Fibroblast of skin of right quadriceps (primary cell): Measurements from ENCODE around the gene CD226.
"Not testable (repeated sequence)": the region's sequence is repeated elsewhere in the genome, so short reads cannot be mapped to it uniquely, and the experiment has no call there.

ENCODE experiments used
- DNase-seq: peaks from one replicate; pipeline ENCODE4 v3.0.0-alpha.2; 2013

CD226 gene

DNA sequence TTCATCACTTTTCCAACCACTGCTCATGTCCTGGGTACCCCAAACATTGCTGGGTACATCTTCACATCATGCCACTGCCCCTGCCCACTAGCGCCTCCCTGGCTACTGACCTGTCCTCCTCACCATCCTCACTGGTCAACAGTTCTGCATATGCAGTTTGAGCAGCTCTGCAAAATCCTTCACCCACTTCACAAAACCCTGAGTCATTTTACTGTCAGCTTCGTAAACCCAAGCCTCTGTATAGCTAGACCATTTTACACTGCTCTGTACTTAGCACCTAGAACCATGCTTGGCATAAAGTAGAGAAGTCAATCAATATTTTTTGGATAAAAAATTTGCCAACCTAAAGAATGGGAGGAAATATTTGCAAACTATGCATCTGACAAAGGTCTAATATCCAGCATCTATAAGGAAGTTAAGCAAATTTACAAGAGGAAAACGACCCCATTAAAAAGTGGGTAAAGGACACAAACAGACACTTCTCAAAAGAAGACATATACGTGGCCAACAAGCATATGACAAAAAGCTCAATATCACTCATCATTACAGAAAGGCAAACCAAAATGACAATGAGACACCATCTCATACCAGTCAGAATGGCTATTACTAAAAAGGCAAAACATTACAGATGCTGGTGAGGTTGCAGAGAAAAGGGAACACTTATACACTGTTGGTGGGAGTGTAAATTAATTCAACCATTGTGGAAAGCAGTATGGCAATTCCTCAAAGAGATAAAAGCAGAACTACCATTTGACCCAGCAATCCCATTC, 48.3 kb downstream of the CD226 start:
- DNase-seq: not testable (repeated sequence)

- DNase-seq: no peak
Measured at GRCh38 chr18:69898241-69898861, 49.3 kb downstream of the CD226 start.

- no peak for DNase-seq
Measured at GRCh38 chr18:69897397-69898108, 50.1 kb downstream of the CD226 start.

DNA sequence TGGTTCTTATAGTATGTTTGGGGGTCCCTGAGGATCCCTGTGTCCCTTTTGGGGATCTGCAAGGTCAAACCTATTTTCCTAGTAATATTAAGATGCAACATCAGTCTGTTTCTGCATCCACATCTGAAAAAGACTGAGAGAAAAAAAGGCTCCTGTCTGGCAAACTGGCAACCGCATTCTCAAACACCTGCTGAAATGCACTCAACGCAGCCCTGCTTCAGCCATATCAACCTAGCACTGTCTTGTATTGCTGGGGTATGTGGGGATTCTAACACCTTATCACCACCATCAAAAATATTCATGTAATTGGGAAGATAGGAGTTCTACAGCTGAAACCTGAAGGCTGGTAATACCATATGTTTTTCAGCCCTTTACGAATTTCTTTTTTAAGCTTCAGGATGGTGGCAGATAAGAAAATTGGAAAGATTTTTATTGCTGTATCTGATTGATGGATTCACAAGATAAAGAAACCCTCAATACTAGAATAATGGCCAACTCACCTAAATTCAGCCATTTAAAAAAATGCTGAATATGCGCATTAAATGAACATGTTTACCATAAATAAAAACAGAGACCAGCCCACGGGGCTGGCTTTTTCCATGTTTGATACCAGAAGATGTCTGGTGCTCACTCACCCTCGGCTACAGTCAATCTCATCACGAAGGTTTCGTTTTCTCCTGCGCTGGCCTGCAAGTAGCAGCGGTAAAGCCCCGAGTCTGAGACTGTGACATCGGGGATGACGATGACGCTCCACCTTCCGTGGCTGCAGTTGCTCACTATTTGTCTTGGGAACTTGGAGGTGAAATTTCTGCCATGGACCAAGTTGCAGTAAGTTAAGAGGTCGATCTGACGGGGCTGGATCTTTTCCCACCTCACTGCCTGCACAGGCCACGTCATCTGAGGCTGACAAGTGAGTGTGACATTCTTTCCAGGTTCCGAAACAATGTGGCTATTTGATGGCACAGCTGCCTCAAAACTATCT, 52.3 kb downstream of the CD226 start:
- no peak for DNase-seq

DNA sequence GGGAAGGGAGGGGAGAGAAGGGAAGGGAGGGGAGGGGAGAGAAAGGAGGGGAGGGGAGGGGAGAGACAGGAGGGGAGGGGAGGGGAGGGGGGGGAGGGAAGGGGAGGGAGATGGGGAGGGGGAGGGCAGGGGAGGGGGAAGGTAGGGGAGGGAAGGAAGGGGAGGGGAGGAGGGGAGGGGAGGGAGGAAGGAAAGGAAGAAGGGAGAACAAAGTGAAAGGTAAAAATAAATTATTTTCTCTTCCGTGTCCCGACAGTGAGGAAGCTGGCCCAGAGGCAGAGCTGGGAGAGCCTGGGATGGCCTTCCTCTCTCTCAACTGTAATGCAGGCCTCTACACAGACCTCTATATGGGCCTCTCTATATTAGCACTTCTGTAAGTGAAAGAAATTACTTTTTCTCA, 53.2 kb downstream of the CD226 start:
- no peak for DNase-seq

DNA sequence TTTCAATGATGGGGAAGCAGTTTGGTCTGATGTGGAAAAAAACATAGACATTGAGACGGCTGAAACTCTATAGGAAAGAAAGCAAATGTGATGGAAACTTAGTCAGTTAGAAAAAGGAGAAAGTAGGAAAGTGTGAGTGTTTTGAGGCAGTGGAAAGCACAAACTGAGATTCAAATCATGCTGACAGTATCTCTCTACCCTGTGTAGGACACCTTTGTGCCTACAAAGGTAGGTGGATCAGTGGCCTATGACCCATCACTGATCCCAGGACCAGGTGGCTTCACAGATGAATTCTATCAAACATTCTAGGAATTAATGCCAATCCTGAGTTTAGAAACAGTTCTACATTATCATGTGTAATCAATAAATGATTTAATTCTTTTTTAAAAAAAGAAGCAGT, 57.1 kb downstream of the CD226 start:
- no peak for DNase-seq

- no peak for DNase-seq
Measured at GRCh38 chr18:69889009-69889408, 58.7 kb downstream of the CD226 start.

DNA sequence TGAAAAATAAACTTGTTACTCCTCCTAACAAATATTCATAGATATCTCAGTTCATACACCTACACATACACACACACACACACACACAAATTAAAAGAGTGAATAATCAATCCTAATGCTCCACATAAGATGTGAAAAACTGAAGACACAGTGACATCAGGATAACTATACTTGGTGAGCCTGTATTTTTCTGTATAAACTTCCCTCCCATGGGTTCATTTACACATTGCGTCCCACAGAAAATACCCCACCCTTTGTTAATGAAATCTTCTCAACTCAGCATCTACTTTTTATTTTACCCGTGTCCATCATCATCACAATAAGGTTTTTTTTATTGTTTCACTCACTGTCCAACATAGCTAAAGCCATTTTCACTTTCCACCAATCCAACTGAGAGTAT, 60.4 kb downstream of the CD226 start:
- DNase-seq: no peak

DNA sequence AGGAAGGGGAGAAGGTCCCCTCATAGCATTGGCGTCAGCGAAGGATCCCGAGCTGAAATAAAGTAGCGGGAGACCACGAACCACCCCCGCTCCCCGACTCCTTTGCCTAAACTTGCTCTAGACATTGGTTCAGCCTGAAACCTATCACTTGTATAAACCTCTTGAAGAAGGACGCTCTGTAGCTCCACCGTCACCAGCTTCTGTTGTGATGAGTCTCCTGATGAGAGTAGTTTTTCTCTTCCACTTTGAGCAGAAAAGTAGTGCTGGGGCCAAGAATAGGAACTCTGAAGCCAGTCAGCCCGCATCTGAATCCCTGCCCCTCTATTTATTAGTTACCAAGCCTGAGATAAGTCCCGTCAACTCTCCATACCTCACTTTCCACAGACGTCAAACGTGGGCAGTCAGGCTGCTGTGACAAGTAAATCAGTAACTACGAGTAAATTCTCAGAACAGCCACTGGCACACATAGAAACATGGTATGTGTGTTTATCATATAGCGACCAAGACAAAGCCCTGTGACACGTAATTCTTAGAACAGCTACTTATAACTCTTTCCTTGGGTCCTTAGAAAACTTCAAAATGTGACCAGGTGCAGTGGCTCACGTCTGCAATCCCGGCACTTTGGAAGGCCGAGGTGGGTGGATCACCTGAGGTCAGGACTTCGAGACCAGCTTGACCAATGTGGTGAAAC, 61.7 kb downstream of the CD226 start:
- DNase-seq: no peak

DNA sequence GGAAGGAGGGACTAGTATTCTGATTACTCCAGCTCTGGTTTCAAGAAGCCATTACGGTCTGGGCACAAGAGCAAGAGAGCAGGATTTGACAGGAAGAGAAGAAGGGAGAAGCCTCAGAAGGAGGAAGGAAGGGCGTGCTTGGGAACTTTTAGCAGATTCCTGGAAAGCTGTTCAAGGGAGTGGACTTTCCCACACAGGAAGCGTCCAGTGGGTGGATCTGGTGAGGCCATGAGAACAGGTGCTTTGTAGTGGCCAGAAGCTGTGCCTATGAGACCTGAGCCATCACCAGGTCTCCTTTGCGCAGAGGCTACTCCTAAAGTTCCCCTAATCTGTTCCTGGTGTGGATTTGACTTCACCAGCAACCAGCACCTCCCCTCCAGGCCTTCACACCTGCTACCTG, 62.3 kb downstream of the CD226 start:
- DNase-seq: no peak

- DNase-seq: no peak
Measured at GRCh38 chr18:69883781-69884180, 63.9 kb downstream of the CD226 start.

DNA sequence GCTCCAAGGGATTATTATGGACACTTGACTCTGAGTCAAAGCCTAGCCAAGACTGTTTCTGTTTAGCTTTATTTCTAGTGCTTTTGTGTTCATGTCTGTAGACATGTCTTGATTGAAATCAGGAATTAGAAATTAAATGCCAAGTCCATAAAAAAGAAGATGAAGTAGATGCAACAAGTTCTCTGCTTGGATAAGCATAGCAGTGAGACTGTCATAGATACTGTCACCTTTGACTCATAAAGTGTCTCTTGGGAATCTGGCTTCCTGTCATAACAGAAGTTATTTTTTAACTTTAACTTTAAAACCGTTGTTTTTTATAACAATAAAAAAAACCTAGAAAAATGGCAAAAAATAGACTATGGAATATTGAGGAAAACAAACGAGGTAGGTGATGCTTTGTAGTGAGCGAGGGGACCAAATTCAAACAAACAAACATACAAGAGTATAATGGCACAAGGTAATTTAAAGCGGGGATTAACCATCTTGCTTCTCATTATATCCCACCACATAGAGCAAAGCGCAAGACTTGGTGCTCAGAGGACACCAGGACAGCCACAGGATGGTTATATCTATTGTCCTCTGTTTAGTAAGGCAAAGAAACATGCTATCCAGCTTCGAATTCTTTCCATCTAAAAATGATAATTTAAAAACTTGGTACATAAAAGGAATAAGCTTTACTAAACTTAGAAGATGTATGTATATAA, 64.6 kb downstream of the CD226 start:
- no peak for DNase-seq

- DNase-seq: no peak
Measured at GRCh38 chr18:69880083-69880482, 67.6 kb downstream of the CD226 start.

DNA sequence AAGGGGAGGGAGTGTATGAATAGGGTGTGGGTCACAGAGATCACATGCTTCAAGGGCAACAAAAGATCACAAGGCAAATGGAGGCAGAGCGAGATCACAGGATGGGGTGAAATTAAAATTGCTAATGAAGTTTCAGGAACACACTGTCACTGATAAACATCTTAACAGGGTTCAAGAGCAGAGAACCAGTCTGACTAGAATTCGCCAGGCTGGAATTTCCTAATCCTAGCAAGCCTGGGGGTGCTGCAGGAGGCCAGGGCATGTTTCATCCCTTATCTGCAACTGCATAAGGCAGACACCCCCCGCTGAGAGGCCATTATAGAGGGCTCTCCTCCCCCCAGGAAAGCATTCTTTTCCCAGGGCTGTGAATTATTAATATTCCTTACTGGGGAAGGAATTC, 68.6 kb downstream of the CD226 start:
- not testable (repeated sequence) for DNase-seq

DNA sequence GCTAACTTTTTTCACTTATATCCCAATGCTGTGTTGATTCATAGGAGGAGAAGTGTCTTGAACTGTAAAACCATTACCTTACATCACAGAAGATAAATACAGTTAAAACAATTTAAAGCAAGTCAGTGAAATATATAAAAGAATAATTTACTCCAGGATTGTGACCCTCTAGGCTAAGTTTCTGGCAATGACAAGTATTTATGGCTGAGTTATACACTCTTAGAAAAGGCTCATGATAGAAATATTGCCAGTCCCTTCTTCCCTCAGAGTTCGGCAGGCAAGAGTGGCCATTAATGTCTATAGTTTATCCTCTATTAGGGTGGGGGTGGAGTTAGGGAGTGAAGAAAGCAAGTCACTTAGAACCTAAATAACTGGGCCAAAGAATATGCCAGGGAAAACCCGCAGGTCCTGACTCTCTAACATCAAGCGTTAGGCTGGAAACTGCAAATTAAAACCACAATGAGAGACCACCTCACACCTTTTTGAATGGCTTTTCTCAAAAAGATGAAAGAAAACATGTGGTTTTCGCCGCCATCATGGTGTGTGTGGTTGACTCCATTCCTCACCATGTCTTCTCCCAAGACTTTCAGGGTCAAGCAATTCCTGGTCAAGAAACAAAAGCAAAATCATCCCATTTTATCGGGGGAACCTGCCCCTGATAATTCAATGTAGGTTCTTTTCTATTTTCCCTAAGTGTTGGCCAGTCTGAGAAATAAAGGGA, 69.3 kb downstream of the CD226 start:
- no peak for DNase-seq

GRCh38 chr18:69876490-69876889, 71.2 kb downstream of the CD226 start:
- DNase-seq: no peak

- no peak for DNase-seq
Measured at GRCh38 chr18:69874058-69874457, 73.6 kb downstream of the CD226 start.

DNA sequence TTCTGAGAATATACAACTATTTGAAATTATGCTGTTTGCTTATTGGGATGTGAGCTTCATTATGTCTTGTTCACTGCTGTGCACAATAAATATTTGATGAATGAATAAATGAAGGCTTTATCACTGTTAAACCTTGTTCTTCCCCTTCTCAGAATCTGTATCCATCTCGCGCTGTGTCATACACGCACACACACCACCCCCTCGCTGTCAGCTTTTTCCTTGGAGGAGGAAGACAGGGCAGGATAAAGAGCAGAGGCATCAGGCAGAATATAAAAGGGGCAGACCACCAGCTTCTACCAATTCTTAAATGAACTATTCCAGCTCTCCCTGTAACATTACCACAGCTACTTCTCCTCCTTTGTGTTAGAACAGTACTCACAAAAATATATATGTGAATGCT, 75.0 kb downstream of the CD226 start:
- no peak for DNase-seq

DNA sequence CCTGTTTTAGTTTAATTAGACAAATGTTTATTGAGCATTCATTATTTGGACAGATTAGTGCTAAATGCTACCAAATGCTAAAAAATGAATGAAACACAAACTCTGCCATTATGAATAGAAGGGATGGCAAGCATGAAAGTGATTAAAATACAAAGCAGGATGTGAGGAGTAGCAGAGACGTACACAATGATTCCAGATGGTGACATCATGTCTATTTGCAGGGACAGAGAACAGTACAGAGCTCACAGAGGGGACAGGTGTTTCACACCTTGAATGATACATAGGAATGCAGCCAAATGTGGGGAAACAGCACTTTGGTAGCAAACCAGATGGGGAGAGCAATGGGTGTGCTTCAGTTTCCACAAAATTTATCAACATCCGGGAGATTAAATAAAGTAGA, 76.3 kb downstream of the CD226 start:
- DNase-seq: no peak

DNA sequence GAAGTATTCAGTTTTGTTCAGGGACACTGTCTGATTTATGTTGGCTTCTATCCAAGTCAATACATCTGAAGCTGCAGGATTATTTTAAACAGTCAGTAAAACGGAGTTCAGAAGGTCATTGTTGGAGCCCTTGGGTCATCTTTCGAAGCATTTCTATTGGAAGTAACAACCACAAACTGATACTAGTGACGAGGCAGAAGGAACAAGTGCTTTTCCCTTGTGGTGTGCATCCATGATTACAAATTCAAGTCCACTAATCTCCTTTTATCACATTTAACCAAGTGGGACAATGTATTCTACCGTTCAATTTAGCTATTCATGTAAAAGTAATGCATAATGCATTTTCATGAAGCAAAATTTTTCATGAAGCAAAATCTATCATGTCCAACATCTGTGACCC, 76.9 kb downstream of the CD226 start:
- no peak for DNase-seq

DNA sequence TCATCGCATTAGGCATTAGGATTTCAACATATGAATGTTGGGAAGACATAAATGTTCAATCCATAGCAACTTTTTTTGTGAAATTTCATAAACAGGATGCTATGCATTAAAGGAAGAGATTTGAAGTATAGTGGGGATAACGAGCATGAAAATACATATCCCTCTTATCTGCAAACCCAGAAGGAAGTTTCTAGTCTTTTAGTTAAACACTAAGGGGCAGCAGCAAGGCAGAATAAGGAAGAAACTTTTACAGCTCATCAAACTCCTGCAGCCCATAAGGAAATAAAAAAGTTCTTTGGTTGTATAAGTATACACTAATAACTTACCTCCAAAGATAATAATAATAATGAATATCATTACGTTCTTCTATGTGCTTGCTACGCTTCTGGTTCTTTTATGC, 81.5 kb downstream of the CD226 start:
- DNase-seq: no peak
